ENCODE results near the gene SLC22A5.

SLC22A5 gene

DNA sequence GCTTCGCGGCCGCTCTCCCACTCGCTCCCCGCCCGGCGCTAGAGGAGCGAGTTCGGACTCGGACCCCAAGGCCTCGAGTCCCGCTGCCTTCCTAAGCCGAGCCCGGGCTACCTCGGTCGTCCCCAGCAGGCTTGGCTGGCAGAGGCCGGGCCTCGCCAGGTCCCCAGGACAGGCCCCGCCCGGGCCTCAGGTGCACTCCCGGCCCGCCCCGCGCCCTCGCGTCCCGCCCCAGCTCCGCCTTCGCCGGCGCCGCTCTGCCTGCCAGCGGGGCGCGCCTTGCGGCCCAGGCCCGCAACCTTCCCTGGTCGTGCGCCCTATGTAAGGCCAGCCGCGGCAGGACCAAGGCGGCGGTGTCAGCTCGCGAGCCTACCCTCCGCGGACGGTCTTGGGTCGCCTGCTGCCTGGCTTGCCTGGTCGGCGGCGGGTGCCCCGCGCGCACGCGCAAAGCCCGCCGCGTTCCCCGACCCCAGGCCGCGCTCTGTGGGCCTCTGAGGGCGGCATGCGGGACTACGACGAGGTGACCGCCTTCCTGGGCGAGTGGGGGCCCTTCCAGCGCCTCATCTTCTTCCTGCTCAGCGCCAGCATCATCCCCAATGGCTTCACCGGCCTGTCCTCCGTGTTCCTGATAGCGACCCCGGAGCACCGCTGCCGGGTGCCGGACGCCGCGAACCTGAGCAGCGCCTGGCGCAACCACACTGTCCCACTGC lies at the start of gene SLC22A5:
SLC22A5 (plus strand) TSS at position 237 of the 707 bp plus-strand sequence; CDS start at position 500, 263 bp downstream.
- DNase-seq, result peak in 1 of 2 donors; percentile 43

DNA sequence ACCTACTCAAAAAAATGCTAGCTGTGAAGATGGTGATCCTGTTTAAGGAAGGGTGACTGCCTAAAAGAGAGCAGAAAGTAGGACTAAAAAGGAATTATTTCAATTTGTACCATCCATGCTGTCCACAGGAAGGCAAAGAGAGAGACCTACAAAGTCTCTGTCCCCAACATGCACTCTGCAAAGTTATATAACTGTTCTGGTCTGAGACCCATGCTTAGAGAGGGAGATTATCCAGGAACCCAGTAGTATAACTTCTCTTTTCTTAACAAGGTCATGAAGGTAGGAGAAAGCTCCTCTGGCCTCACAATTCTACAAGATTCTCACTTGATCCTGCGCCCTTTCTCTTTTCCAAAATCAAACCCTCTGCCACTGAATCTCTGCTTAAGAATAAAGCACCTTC lies 49.5 kb upstream of the SLC22A5 start:
- no peak for DNase-seq

DNA sequence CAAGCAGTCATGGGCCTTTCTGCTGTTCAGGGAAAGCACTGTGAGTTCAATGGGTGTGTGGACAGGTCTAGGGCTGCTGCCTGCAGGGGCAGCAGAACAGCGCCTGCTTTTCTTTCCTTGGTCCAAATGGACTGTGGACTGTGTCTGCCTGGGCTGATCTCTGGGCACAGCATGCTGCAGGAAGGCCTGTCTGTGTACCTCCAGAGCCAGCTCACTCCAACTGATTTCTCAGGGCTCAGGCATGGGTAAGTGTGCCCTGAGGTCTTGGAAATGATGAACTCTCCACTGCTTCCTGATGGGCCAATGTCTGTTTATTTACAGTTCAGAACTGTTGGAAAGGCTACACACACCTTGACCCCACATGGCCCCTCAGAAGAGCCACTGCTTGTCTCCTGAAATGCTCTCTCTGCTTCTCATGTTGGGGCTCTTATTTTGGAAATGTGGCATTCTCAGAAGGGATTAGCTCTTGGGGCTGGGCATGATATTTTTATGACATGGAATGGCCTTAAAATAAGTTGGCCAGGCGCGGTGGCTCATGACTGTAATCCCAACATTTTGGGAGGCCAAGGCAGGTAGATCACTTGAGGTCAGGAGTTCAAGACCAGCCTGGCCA lies 48.3 kb upstream of the SLC22A5 start:
- DNase-seq, result no peak

DNA sequence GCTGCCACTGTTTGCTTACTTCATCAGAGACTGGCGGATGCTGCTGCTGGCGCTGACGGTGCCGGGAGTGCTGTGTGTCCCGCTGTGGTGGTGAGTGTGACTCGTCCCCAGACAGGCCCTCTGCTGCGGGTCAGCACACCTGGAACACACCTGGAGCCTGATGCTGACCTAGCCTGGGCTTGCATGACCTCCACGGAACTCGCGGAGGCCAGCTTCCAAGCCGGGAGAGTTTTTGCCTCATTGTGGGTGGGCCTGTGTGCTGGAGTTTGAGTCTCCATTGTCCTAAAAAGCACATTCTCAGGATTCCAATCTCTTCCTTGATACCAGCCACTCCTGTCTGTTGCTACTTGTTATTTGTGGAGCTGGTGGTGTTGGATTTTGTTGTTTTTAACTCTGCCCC lies 47.2 kb upstream of the SLC22A5 start:
- DNase-seq, result no peak

- no peak for DNase-seq
Measured at GRCh38 chr5:132323202-132323601, 46.3 kb upstream of the SLC22A5 start.

- DNase-seq, result no peak
Measured at GRCh38 chr5:132325691-132326090, 43.8 kb upstream of the SLC22A5 start.

DNA sequence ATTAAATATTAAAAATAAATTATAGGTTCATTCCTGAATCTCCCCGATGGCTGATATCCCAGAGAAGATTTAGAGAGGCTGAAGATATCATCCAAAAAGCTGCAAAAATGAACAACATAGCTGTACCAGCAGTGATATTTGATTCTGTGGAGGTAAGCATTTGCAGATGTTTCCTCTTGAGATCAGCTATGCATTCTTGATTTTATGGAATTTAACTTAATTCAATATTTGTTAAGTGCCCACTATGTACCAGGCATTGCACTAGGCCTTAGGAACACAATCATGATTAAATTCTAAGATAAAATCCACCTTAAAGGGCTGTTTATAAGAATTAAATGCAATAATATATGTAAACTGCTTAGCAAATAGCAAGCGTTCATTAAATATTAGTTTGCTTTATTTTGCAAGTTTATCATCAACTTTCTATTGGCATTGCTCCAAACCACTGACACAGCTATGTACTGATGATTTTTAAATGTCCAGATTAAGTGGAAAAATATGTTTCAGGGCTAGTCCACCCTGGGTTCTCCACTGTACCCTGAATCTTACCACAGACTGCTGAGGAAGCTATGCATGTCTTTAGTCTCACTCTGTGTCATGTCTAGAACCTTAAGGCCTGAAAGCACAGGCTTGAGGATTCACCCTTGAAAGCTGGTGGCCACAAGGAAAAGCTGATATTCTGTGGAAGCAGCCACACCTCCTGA lies 42.1 kb upstream of the SLC22A5 start:
- DNase-seq, result no peak

GRCh38 chr5:132334812-132335211 lies 34.7 kb upstream of the SLC22A5 start:
- DNase-seq, result no peak

DNA sequence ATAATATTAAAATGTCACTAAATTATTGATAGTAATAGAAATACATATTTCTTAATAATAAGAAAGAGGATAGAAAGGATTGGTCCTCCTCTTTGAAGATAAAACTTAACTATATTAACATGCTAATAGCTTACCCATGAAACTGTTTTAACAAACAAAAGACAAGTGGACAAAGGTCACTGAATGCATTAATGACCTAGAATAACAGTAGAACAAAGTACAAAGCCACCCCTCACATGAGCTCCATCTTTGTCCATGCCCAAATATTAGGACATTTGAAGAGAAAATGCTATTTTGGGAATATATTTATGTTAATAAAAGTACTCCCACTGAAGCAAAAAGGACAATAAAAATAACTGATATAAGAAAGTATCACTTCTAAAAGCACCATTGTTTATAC lies 34.1 kb upstream of the SLC22A5 start:
- no peak for DNase-seq

DNA sequence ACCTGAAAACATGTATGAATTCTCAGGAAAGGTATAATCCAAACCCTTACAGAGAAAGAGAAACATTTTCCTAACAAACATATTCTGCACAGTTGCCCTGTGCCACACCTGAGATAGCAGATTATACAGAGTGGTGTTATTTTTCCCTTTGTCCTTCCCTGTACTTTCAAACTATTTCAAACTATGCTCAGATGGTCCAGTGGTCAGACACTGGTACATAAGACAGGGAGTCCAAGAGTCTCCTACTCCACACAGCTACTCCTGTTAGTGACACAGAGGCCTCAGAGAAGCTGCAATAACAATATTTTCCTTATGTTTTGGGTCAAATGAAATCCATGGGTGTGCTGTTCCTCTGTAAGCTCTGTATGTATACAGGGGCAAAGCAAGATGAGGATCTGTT lies 30.0 kb upstream of the SLC22A5 start:
- no peak for DNase-seq

DNA sequence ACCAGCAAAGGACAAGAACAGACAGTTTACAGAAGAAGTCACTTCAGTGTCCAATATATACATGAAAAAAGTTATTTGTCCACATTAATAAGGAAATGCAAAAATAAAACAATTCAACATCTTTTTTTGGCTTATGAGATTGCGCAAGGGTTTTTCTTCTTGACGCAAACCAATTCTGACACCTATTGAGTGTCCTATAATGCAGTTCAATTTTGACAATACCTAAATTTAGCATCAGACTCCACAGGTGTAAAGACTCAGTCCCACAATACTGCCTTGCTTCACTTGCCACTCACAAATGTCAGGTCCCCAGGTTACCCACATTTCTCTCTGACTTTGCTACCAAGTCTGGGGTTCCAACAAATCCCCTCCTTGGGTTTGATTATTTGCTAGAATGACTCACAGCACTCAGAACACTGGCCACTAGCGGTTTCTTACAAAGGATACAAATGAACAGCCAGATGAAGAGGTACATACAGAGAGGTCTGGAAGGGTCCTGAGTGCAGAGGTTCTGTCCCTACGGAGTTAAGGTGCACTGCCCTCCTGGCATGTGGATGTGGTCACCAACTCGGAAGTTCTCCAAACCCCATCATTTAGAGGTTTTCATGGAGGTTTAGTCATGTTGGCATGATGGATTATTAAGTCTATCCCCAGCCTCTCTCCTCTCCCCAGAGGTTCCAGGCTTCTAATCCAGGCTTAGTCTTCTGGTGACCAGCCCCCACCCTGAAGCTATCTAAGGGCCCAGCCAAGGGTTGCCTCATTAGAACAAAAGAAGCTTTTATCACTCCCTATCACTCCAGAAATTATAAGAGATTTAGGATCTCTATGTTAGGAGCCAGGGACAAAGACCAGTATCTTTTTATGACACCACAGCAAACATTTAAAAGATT lies 27.0 kb upstream of the SLC22A5 start:
- no peak for DNase-seq

- no peak for DNase-seq
Measured at GRCh38 chr5:132344775-132345514, 24.6 kb upstream of the SLC22A5 start.

GRCh38 chr5:132353486-132353995 lies 16.0 kb upstream of the SLC22A5 start:
- DNase-seq, result no peak

DNA sequence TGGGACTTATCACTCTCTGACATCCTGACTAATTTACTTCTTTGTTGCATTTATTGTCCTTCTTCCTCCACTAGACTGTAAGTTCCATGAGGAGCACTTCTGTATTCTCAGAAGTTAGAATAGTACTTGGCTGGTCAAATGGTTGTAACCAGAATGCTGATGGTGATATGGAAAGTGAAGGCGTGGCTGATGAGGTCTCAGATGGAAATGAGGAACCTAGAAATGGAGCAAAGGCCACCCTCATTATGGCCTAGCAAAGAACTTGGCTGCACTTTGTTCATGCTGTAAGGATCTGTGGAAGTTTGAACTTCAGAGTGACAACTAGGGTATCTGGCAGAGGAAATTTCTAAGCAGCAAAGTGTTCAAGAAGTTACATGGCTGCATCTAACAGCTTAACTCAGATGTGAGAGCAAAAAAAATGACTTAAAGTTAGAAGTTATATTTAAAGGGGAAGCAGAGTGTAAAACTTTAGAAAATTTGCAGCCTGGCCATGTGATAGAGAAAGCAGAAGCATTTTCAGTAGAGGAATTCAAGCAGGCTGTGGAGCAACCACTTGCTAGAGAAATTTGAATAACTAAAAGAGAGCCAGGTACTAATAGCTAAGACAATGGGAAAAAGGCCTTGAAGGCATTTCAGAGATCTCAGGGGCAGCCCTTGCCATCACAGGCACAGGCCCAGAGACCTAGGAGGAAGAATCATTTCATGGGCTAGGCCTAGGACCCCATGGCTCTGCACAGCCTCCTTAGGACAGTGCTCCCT lies 14.9 kb upstream of the SLC22A5 start:
- no peak for DNase-seq

DNA sequence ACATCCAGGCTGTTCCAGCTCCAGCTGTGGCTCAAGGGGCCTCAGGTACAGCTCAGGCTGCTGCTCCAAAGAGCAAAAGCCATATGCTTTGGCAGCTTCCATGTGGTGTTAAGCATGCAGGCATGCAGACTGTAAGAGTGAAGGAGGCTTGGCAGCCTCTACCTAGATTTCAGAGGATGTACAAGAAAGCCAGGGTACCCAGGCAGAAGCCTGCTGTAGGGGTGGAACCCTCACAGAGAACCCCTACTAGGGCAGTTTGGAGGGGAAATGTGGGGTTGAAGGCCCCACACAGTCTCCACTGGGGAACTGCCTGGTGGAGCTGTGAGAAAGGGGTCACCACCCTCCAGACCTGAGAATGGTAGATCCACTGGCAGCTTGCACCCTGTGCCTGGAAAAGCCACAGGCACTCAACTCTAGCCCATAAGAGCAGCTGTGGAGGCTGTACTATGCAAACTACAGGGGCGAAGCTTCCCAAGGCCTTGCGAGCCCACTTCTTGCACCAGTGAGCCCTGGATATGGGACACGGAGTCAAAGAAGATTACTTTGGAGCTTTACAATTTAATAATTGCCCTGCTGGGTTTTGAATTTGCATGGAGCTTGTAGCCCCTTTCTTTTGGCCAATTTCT lies 14.3 kb upstream of the SLC22A5 start:
- no peak for DNase-seq

DNA sequence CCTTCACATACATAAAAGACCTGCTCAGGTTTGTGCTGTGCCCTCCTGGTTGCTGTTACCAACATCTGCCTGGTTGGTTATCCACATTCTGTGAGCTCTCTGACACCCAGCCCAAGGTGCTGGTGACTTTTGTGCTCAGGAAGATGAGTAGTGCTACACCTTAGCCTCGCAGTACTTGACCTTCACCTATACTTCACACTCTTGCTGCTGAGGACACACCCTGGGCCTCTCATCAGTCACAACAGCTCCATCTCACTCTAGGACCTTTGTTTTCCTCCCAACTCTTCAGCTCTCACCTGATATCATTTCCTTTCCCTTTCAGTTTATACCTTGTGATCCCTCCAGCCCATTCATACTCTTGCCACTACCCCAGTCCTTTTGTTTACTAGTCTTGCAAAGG lies 10.7 kb upstream of the SLC22A5 start:
- no peak for DNase-seq

GRCh38 chr5:132362086-132362485 lies 7.4 kb upstream of the SLC22A5 start:
- DNase-seq, result no peak

DNA sequence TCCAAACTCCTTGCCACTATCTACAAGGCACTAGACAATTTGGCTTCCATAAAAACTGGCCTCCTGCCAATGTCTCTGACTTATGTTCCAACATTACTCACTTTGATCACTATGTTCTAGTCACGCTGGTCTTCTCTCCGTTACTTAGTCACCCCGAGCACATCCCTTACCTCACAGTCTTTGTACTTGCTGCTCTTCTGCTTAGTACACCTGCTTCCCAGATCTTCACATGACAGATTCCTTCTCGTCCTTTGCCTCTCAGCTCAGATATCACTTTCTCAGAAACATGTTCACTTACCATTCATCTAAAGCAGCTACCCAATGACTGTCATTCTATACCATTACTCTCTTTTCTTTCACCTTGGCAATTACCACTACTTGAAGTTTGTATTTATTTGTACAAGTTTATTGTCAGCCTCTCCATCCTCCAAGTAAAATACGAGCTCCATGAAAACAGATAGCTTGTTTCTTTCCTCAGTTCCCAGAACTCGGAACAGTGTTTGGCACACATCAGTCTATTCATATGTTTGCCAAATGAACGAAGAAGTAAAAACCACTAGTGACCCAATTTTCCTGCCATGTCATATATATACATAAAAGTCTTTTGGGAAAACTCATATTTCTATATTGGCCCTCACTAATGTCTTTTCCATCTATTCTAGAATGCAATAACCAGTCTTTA lies 5.9 kb upstream of the SLC22A5 start:
- DNase-seq, result peak in 1 of 2 donors; percentile 11

DNA sequence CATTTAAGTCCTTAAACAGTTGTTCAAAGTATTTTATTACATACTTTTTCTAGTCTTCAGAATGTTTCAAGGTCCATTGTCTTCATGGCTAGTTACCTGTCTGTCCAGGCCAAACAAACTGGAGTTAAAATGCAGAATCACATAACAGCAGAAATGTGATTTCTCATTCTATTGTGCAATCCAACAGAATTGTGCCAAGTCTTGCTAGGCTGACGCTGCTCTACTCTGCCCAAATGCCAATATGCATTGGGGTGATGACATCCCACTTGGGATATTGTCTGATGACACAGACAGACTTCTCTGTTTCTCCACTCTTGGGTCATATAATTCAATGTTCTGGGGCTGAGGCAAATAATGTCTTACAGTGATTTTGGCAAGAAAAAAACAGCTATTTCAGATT lies 5.2 kb upstream of the SLC22A5 start:
- DNase-seq, result no peak

GRCh38 chr5:132365213-132365612 lies 4.3 kb upstream of the SLC22A5 start:
- DNase-seq, result no peak
